Measurements from ENCODE around the gene MLLT3.

Gene MLLT3

GRCh38 chr9:20353524-20353923 is 268.8 kb downstream of the MLLT3 start:
- H3K9me3 ChIP-seq (ENCODE audit: control insufficient read depth in 2 of 2, low read length in 2 of 2): no peaks in the 10 kb centered on the region
- H3K4me1 ChIP-seq (ENCODE audit: control insufficient read depth in 2 of 2, insufficient read depth in 2 of 2, low read length in 2 of 2): peaks cover 0 to 11% of the 10 kb centered on the region in 2 donors
- H3K27me3 ChIP-seq (ENCODE audit: control insufficient read depth in 2 of 2, insufficient read depth in 2 of 2, low read length in 2 of 2): no peaks in the 10 kb centered on the region
- H3K27ac ChIP-seq (ENCODE audit: low read depth in 2 of 2, low read length in 2 of 2): no peak overlapping the region
- no peak overlapping the region for H3K9ac ChIP-seq (ENCODE audit: low read depth in 1 of 2, low read length in 2 of 2)
- H3K4me3 ChIP-seq (ENCODE audit: low read length in 2 of 2): no peak overlapping the region
- peaks cover 20 to 24% of the 10 kb centered on the region in 2 donors for H3K36me3 ChIP-seq (ENCODE audit: control insufficient read depth in 2 of 2, insufficient read depth in 2 of 2, low read length in 2 of 2)

GRCh38 chr9:20352591-20352990 is 269.7 kb downstream of the MLLT3 start:
- H3K36me3 ChIP-seq (ENCODE audit: control insufficient read depth in 2 of 2, insufficient read depth in 2 of 2, low read length in 2 of 2): peaks cover 25 to 26% of the 10 kb centered on the region in 2 donors
- H3K4me3 ChIP-seq (ENCODE audit: low read length in 2 of 2): no peak overlapping the region
- no peaks in the 10 kb centered on the region for H3K27me3 ChIP-seq (ENCODE audit: control insufficient read depth in 2 of 2, insufficient read depth in 2 of 2, low read length in 2 of 2)
- H3K27ac ChIP-seq (ENCODE audit: low read depth in 2 of 2, low read length in 2 of 2): no peak overlapping the region
- no peaks in the 10 kb centered on the region for H3K9me3 ChIP-seq (ENCODE audit: control insufficient read depth in 2 of 2, low read length in 2 of 2)
- no peak overlapping the region for H3K9ac ChIP-seq (ENCODE audit: low read depth in 1 of 2, low read length in 2 of 2)
- peaks cover 0 to 11% of the 10 kb centered on the region in 2 donors for H3K4me1 ChIP-seq (ENCODE audit: control insufficient read depth in 2 of 2, insufficient read depth in 2 of 2, low read length in 2 of 2)

DNA sequence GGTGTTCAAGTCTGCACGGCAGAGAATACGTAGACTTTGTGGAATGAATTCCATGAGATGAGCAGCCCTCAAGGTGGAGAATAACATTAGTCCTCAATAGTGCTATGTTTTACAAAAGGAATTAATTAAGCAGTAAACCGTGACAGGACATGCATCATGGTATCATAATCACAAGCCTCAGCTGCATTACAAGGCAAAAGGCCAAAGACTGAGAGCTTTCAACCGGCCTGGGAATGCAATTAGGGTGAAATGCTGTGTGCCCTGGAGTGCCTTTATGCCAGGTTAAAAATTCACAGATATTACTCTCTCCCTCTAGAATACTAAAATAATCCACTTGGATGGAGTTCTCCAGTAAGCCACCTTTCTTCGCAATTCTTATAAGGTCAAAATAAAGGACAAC is 270.6 kb downstream of the MLLT3 start:
- peaks cover 25 to 26% of the 10 kb centered on the region in 2 donors for H3K36me3 ChIP-seq (ENCODE audit: control insufficient read depth in 2 of 2, insufficient read depth in 2 of 2, low read length in 2 of 2)
- no peak overlapping the region for H3K4me3 ChIP-seq (ENCODE audit: low read length in 2 of 2)
- no peak overlapping the region for H3K27ac ChIP-seq (ENCODE audit: low read depth in 2 of 2, low read length in 2 of 2)
- H3K9me3 ChIP-seq (ENCODE audit: control insufficient read depth in 2 of 2, low read length in 2 of 2): no peaks in the 10 kb centered on the region
- no peak overlapping the region for H3K9ac ChIP-seq (ENCODE audit: low read depth in 1 of 2, low read length in 2 of 2)
- no peaks in the 10 kb centered on the region for H3K27me3 ChIP-seq (ENCODE audit: control insufficient read depth in 2 of 2, insufficient read depth in 2 of 2, low read length in 2 of 2)
- peaks cover 0 to 5% of the 10 kb centered on the region in 2 donors for H3K4me1 ChIP-seq (ENCODE audit: control insufficient read depth in 2 of 2, insufficient read depth in 2 of 2, low read length in 2 of 2)

- Histone ChIP-seq H3K36me3 (ENCODE audit: control insufficient read depth in 2 of 2, insufficient read depth in 2 of 2, low read length in 2 of 2) (peaks cover 31 to 33% of the 10 kb centered on the region in 2 donors), H3K9me3 (ENCODE audit: control insufficient read depth in 2 of 2, low read length in 2 of 2) (no peaks in the 10 kb centered on the region), H3K4me1 (ENCODE audit: control insufficient read depth in 2 of 2, insufficient read depth in 2 of 2, low read length in 2 of 2) (no peaks in the 10 kb centered on the region), H3K4me3 (ENCODE audit: low read length in 2 of 2) (no peak overlapping the region), H3K27me3 (ENCODE audit: control insufficient read depth in 2 of 2, insufficient read depth in 2 of 2, low read length in 2 of 2) (no peaks in the 10 kb centered on the region), H3K27ac (ENCODE audit: low read depth in 2 of 2, low read length in 2 of 2) (no peak overlapping the region), H3K9ac (ENCODE audit: low read depth in 1 of 2, low read length in 2 of 2) (no peak overlapping the region)
These were observed 272.7 kb downstream of the MLLT3 start for GRCh38 chr9:20349568-20349967.

GRCh38 chr9:20343325-20343724 is 279.0 kb downstream of the MLLT3 start:
- Histone ChIP-seq H3K36me3 (ENCODE audit: control insufficient read depth in 2 of 2, insufficient read depth in 2 of 2, low read length in 2 of 2) (peaks cover 8 to 11% of the 10 kb centered on the region in 2 donors), H3K9me3 (ENCODE audit: control insufficient read depth in 2 of 2, low read length in 2 of 2) (no peaks in the 10 kb centered on the region), H3K27me3 (ENCODE audit: control insufficient read depth in 2 of 2, insufficient read depth in 2 of 2, low read length in 2 of 2) (no peaks in the 10 kb centered on the region), H3K4me3 (ENCODE audit: low read length in 2 of 2) (no peak overlapping the region), H3K4me1 (ENCODE audit: control insufficient read depth in 2 of 2, insufficient read depth in 2 of 2, low read length in 2 of 2) (no peaks in the 10 kb centered on the region), H3K27ac (ENCODE audit: low read depth in 2 of 2, low read length in 2 of 2) (no peak overlapping the region), H3K9ac (ENCODE audit: low read depth in 1 of 2, low read length in 2 of 2) (no peak overlapping the region)

- Histone ChIP-seq H3K9ac (ENCODE audit: low read depth in 1 of 2, low read length in 2 of 2) (no peak overlapping the region), H3K9me3 (ENCODE audit: control insufficient read depth in 2 of 2, low read length in 2 of 2) (no peaks in the 10 kb centered on the region), H3K4me1 (ENCODE audit: control insufficient read depth in 2 of 2, insufficient read depth in 2 of 2, low read length in 2 of 2) (no peaks in the 10 kb centered on the region), H3K36me3 (ENCODE audit: control insufficient read depth in 2 of 2, insufficient read depth in 2 of 2, low read length in 2 of 2) (peaks cover under 1 to 2% of the 10 kb centered on the region in 2 donors), H3K27ac (ENCODE audit: low read depth in 2 of 2, low read length in 2 of 2) (no peak overlapping the region), H3K27me3 (ENCODE audit: control insufficient read depth in 2 of 2, insufficient read depth in 2 of 2, low read length in 2 of 2) (peaks cover 0 to 3% of the 10 kb centered on the region in 2 donors), H3K4me3 (ENCODE audit: low read length in 2 of 2) (no peak overlapping the region)
These were observed 281.8 kb downstream of the MLLT3 start for GRCh38 chr9:20340511-20340861.

DNA sequence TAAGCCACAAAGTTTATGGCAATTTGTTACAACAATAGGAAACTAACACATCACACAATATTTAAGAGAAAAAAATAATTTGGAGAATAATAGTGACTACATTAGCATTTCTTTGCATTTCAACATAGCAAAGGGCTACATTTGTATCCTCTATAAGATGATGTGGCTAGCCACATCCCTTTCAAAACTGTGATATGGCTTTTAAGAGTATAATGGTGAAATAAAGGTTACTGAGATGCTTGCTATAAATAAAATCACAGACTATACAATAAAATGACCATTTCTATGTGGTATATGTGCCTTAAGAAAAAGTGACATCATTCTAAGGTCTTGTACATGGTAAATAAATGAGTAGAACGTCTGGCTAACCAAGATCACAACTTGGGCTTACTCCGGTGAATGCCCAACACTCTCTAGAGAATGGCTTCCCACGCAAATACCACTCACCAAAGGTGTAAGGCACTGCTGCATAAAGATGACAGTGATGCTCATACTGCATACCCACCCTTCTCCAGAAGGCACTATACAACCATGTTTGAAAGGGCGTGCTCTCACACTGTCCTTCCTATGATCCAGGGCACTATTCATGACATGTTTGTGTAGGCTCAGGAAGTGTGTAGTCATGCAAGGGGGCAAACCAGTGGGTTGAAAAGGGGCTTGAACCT is 286.5 kb downstream of the MLLT3 start:
- no peaks in the 10 kb centered on the region for H3K9me3 ChIP-seq (ENCODE audit: control insufficient read depth in 2 of 2, low read length in 2 of 2)
- no peaks in the 10 kb centered on the region for H3K4me1 ChIP-seq (ENCODE audit: control insufficient read depth in 2 of 2, insufficient read depth in 2 of 2, low read length in 2 of 2)

DNA sequence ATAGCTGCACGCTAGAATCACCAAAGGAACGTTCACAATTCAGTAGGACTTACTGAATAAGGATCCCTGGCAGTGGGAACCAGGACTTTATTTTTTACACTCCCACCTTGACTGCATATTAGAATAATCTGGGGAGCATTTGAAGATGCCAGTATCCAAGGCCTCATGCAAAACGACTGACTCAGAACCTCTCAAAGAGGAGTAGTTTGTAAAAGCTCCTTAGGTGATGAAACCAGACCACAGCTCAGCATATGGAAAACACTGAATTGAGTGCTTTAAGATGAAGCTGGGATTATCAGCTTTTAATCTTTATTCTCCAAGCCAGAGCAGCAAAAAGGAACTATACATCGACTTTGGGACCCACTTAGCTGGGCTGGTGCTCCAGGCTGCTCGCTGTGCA is 288.3 kb downstream of the MLLT3 start:
- H3K4me3 ChIP-seq (ENCODE audit: low read length in 2 of 2): no peak overlapping the region
- H3K9me3 ChIP-seq (ENCODE audit: control insufficient read depth in 2 of 2, low read length in 2 of 2): no peaks in the 10 kb centered on the region
- H3K27ac ChIP-seq (ENCODE audit: low read depth in 2 of 2, low read length in 2 of 2): no peak overlapping the region
- peaks cover 0 to 3% of the 10 kb centered on the region in 2 donors for H3K27me3 ChIP-seq (ENCODE audit: control insufficient read depth in 2 of 2, insufficient read depth in 2 of 2, low read length in 2 of 2)
- no peaks in the 10 kb centered on the region for H3K36me3 ChIP-seq (ENCODE audit: control insufficient read depth in 2 of 2, insufficient read depth in 2 of 2, low read length in 2 of 2)
- no peak overlapping the region for H3K9ac ChIP-seq (ENCODE audit: low read depth in 1 of 2, low read length in 2 of 2)
- no peaks in the 10 kb centered on the region for H3K4me1 ChIP-seq (ENCODE audit: control insufficient read depth in 2 of 2, insufficient read depth in 2 of 2, low read length in 2 of 2)

More for the DNA sequence above, 286.5 kb downstream of the MLLT3 start:
- Histone ChIP-seq H3K27me3 (ENCODE audit: control insufficient read depth in 2 of 2, insufficient read depth in 2 of 2, low read length in 2 of 2) (peaks cover 0 to 3% of the 10 kb centered on the region in 2 donors), H3K36me3 (ENCODE audit: control insufficient read depth in 2 of 2, insufficient read depth in 2 of 2, low read length in 2 of 2) (no peaks in the 10 kb centered on the region), H3K27ac (ENCODE audit: low read depth in 2 of 2, low read length in 2 of 2) (no peak overlapping the region), H3K9ac (ENCODE audit: low read depth in 1 of 2, low read length in 2 of 2) (no peak overlapping the region), H3K4me3 (ENCODE audit: low read length in 2 of 2) (no peak overlapping the region)

DNA sequence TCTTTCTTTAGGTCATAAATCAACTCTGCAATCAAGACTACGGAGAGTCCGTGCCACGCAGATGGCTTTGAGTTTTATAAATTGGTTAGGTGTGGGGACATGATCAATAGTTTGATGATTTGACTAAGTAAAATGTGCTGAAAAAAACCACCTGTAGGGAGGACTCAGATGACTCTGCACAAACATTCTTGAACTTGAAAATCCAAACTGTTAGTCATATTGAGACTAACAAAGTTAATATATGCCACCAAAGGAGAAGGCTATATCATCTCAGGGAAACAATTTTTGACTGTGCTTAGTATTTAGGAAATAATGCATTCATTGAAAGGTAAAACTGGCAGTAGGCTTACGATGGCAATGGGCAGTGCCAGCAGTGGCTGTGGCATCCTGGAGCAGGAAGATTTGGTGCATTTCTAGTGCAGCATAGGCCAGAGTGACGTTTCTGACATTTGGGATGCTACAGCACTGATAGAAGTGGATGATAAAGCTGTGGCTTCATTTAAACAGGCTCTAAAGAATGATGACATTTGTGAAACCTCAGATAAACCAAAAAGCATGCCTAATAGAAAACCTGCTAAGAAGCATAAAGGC is 291.1 kb downstream of the MLLT3 start:
- no peak overlapping the region for H3K27ac ChIP-seq (ENCODE audit: low read depth in 2 of 2, low read length in 2 of 2)
- H3K36me3 ChIP-seq (ENCODE audit: control insufficient read depth in 2 of 2, insufficient read depth in 2 of 2, low read length in 2 of 2): no peaks in the 10 kb centered on the region

GRCh38 chr9:20330688-20331087 is 291.6 kb downstream of the MLLT3 start:
- Histone ChIP-seq H3K36me3 (ENCODE audit: control insufficient read depth in 2 of 2, insufficient read depth in 2 of 2, low read length in 2 of 2) (no peaks in the 10 kb centered on the region), H3K27ac (ENCODE audit: low read depth in 2 of 2, low read length in 2 of 2) (no peak overlapping the region), H3K9me3 (ENCODE audit: control insufficient read depth in 2 of 2, low read length in 2 of 2) (no peaks in the 10 kb centered on the region), H3K4me1 (ENCODE audit: control insufficient read depth in 2 of 2, insufficient read depth in 2 of 2, low read length in 2 of 2) (no peaks in the 10 kb centered on the region), H3K9ac (ENCODE audit: low read depth in 1 of 2, low read length in 2 of 2) (no peak overlapping the region), H3K4me3 (ENCODE audit: low read length in 2 of 2) (no peak overlapping the region), H3K27me3 (ENCODE audit: control insufficient read depth in 2 of 2, insufficient read depth in 2 of 2, low read length in 2 of 2) (no peaks in the 10 kb centered on the region)

More for the DNA sequence above, 291.1 kb downstream of the MLLT3 start:
- Histone ChIP-seq H3K9ac (ENCODE audit: low read depth in 1 of 2, low read length in 2 of 2) (no peak overlapping the region), H3K9me3 (ENCODE audit: control insufficient read depth in 2 of 2, low read length in 2 of 2) (no peaks in the 10 kb centered on the region), H3K27me3 (ENCODE audit: control insufficient read depth in 2 of 2, insufficient read depth in 2 of 2, low read length in 2 of 2) (no peaks in the 10 kb centered on the region), H3K4me3 (ENCODE audit: low read length in 2 of 2) (no peak overlapping the region), H3K4me1 (ENCODE audit: control insufficient read depth in 2 of 2, insufficient read depth in 2 of 2, low read length in 2 of 2) (no peaks in the 10 kb centered on the region)

Data from mucosa of rectum (tissue), 2 donors.